ENCODE data around the gene RAVER1.

RAVER1 gene

GRCh38 chr19:10329555-10329954 is 3.8 kb downstream of the RAVER1 start:
- TF ChIP-seq GATA3 (IDR thresholded peaks at IDR 0.05; ENCODE audit: low read depth, low read length) (no peak), GATA2 (IDR thresholded peaks at IDR 0.05; ENCODE audit: low read depth, low read length) (no peak)

- TF ChIP-seq GATA2 (IDR thresholded peaks at IDR 0.05; ENCODE audit: low read depth, low read length) (no peak), GATA3 (IDR thresholded peaks at IDR 0.05; ENCODE audit: low read depth, low read length) (no peak)
Measured at GRCh38 chr19:10328558-10329429, 4.5 kb downstream of the RAVER1 start.

- TF ChIP-seq GATA2 (IDR thresholded peaks at IDR 0.05; ENCODE audit: low read depth, low read length): no peak
- TF ChIP-seq GATA3 (IDR thresholded peaks at IDR 0.05; ENCODE audit: low read depth, low read length): no peak
Measured at GRCh38 chr19:10327793-10328192, 5.5 kb downstream of the RAVER1 start.

- TF ChIP-seq GATA3 (IDR thresholded peaks at IDR 0.05; ENCODE audit: low read depth, low read length): no peak
- TF ChIP-seq GATA2 (IDR thresholded peaks at IDR 0.05; ENCODE audit: low read depth, low read length): no peak
Measured at GRCh38 chr19:10325732-10326131, 7.6 kb downstream of the RAVER1 start.

GRCh38 chr19:10321874-10322835 is 11.2 kb downstream of the RAVER1 start:
- no peak for TF ChIP-seq GATA2 (IDR thresholded peaks at IDR 0.05; ENCODE audit: low read depth, low read length)
- TF ChIP-seq GATA3 (IDR thresholded peaks at IDR 0.05; ENCODE audit: low read depth, low read length): no peak

GRCh38 chr19:10321417-10321797 is 11.9 kb downstream of the RAVER1 start:
- TF ChIP-seq GATA3 (IDR thresholded peaks at IDR 0.05; ENCODE audit: low read depth, low read length) (no peak), GATA2 (IDR thresholded peaks at IDR 0.05; ENCODE audit: low read depth, low read length) (no peak)

GRCh38 chr19:10320602-10321416 is 12.5 kb downstream of the RAVER1 start:
- TF ChIP-seq GATA2 (IDR thresholded peaks at IDR 0.05; ENCODE audit: low read depth, low read length) (no peak), GATA3 (IDR thresholded peaks at IDR 0.05; ENCODE audit: low read depth, low read length) (no peak)

- no peak for TF ChIP-seq GATA2 (IDR thresholded peaks at IDR 0.05; ENCODE audit: low read depth, low read length)
- no peak for TF ChIP-seq GATA3 (IDR thresholded peaks at IDR 0.05; ENCODE audit: low read depth, low read length)
Measured at GRCh38 chr19:10318807-10319682, 14.3 kb downstream of the RAVER1 start.

- TF ChIP-seq GATA2 (IDR thresholded peaks at IDR 0.05; ENCODE audit: low read depth, low read length) (no peak), GATA3 (IDR thresholded peaks at IDR 0.05; ENCODE audit: low read depth, low read length) (no peak)
Measured at GRCh38 chr19:10317857-10318462, 15.4 kb downstream of the RAVER1 start.

GRCh38 chr19:10317045-10317856 is 16.1 kb downstream of the RAVER1 start:
- TF ChIP-seq GATA2 (IDR thresholded peaks at IDR 0.05; ENCODE audit: low read depth, low read length) (no peak), GATA3 (IDR thresholded peaks at IDR 0.05; ENCODE audit: low read depth, low read length) (no peak)

- TF ChIP-seq GATA3 (IDR thresholded peaks at IDR 0.05; ENCODE audit: low read depth, low read length) (no peak), GATA2 (IDR thresholded peaks at IDR 0.05; ENCODE audit: low read depth, low read length) (peak; percentile 25; the same call in 1 of the 2 replicates)
Measured at GRCh38 chr19:10316229-10317044, 16.9 kb downstream of the RAVER1 start.
